GM12891 (cell line): ENCODE results near the gene PPM1D.

Experiments
- DNase-seq: peaks from one replicate; pipeline ENCODE4 v3.0.0; 2011; ENCODE audit warnings: low spot score; ENCODE audit not compliant: insufficient read length
- FAIRE-seq: peaks from 2 replicates; lab custom pipeline; 2011; peaks lifted over from hg19 to GRCh38; lab: Jason Lieb, UNC
- PAX5 ChIP-seq: IDR thresholded peaks from 2 replicates; pipeline ENCODE4 v1.6.1; 2011; ENCODE audit warnings: low read length, moderate library complexity, mild to moderate bottlenecking; ENCODE audit not compliant: insufficient read depth, severe bottlenecking
- POLR2A ChIP-seq: IDR thresholded peaks from 2 replicates; pipeline ENCODE4 v1.6.1; 2011; ENCODE audit warnings: low read depth, low read length, control low read depth
- POLR2AphosphoS5 ChIP-seq: IDR thresholded peaks from 2 replicates; pipeline ENCODE4 v1.6.1; 2011; ENCODE audit warnings: low read depth, low read length, control low read depth
- POU2F2 ChIP-seq: IDR thresholded peaks from 2 replicates; pipeline ENCODE4 v1.6.1; 2011; ENCODE audit warnings: low read depth, mild to moderate bottlenecking, control low read depth, low read length, moderate library complexity
- SPI1 ChIP-seq: IDR thresholded peaks from 2 replicates; pipeline ENCODE4 v1.6.1; 2011; ENCODE audit warnings: low read depth, low read length, control low read depth
- TAF1 ChIP-seq: IDR thresholded peaks from 2 replicates; pipeline ENCODE4 v1.6.1; 2011; ENCODE audit warnings: low read depth, low read length, control low read depth

PPM1D gene

DNA sequence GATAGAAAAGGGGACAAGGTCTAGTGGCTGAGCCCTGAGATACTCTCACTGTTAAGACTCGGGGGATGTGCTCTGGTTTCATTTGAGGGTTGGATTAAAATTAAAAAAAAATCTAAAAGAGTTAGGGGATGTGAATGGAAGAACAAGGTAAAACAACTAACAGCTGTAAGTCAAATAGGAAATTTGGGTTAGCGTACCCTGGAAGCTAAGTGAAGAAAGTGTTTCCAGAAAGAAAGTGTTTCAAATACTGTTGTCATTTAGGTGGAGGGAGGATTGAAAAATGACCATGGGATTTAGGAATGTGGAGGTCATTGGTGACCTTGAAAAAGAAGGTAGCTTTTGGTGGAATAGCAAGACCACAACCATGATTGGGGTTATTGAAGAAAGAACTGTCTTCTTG, 37.7 kb downstream of the PPM1D start:
- no peak for TF ChIP-seq TAF1
- no peak for TF ChIP-seq PAX5
- no peak for TF ChIP-seq POLR2AphosphoS5
- no peak for TF ChIP-seq POU2F2
- no peak for TF ChIP-seq POLR2A
- no peak for TF ChIP-seq SPI1
- DNase-seq (no peak), FAIRE-seq (no peak)

DNA sequence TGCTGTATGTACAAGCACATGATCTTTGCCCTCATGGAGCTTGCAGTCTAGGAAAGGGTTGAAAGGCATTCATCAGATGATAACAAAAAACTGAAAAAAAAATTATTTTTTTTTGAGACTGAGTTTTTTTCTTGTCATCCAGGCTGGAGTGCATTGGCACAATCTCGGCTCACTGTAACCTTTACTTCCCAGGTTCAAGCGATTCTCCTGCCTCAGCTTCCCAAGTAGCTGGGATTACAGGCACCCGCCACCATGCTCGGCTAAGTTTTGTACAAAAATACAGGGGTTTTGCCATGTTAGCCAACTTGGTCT, 39.0 kb downstream of the PPM1D start:
- FAIRE-seq (no peak), DNase-seq (no peak)
- TF ChIP-seq PAX5 (no peak), POU2F2 (no peak), POLR2A (no peak), POLR2AphosphoS5 (no peak), TAF1 (no peak), SPI1 (no peak)

DNA sequence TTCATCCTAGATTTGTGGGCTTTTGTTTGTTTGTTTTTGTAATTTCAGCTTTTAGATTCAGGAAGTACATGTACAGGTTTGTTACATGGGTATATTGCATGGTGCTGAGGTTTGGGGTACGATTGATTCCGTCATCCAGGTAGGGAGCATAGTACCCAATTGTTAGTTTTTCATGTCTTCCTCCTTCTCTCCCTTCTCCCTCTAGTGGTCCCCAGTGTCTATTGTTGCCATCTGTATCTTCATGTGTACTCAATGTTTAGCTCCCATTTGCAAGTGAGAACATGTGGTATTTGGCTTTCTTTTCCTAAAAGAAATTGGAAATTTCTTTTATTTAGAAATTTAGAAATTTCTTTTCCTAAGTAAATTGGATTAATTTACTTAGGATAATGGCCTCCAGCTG, 40.5 kb downstream of the PPM1D start:
- FAIRE-seq (no peak), DNase-seq (no peak)
- TF ChIP-seq PAX5, result no peak
- no peak for TF ChIP-seq SPI1
- no peak for TF ChIP-seq TAF1
- no peak for TF ChIP-seq POLR2A
- TF ChIP-seq POU2F2, result no peak
- TF ChIP-seq POLR2AphosphoS5, result no peak

DNA sequence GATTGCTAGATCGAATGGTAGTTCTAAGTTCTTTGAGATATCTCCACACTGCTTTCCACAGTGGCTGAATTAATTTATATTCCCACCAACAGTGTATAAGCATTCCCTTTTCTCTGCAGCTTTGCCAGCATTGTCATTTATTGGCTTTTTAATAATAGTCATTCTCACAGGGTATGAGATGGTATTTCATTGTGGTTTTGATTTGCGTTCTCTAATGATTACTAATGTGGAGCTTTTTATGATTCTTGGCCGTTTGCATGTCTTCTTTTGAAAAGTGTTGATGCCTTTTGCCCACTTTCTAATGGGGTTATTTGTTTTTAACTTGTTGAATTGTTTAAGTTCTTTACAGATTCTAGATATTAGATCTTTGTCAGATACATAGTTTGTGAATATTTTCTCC, 41.1 kb downstream of the PPM1D start:
- TF ChIP-seq PAX5 (no peak), POLR2AphosphoS5 (no peak), POLR2A (no peak), POU2F2 (no peak), SPI1 (no peak), TAF1 (no peak)
- FAIRE-seq, result no peak
- no peak for DNase-seq

DNA sequence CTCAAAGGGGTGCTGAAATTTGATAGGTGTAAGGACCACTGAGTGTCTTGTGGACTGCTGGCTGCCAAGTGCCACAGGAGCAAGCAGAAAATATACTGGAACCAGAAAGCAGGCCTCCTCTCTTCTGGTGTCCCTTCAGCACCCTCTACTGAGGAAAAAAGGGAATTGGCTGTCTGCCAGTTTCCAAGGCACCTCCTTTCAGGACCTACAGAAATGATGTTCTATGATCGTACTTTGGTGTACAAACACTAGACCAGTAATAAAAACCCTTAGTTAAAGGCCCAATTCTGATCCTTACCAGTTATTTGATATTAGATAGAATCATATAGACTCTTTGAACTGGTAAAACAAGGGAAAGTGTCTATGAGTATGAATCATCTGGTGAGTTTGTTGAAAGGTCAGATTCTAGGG, 41.8 kb downstream of the PPM1D start:
- FAIRE-seq (no peak), DNase-seq (peak; percentile 24)
- no peak for TF ChIP-seq POLR2AphosphoS5
- TF ChIP-seq PAX5, result no peak
- TF ChIP-seq TAF1, result no peak
- no peak for TF ChIP-seq SPI1
- TF ChIP-seq POU2F2, result no peak
- no peak for TF ChIP-seq POLR2A

DNA sequence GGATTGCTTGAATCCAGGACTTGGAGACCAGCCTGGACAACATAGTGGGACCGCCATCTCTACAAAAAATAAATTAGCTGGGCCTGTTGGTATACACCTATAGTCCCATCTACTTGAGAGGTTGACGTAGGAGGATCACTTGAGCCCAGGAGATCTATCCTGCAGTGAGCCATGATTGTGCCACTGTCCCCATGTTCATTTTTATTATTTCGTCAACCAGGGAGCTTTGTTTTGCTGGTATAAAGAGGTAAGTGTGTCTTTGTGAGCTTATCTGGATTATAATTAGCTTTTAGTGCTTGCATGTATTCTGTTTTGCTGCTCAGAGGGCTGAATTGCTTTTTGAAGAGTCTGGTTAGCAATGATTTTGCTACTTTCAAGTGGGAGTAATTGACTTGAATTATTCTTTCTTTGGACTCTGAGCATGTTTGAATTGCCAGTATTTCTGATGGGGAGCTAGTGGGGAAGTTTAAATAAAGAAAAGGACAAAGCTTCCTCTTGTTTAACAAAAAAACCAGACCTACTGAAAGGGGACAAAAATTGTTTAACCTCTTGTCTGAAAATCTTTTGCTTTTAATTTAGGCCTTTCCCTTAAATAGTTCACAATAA, 46.0 kb downstream of the PPM1D start:
- DNase-seq, result no peak
- TF ChIP-seq POLR2A, result no peak
- no peak for FAIRE-seq

DNA sequence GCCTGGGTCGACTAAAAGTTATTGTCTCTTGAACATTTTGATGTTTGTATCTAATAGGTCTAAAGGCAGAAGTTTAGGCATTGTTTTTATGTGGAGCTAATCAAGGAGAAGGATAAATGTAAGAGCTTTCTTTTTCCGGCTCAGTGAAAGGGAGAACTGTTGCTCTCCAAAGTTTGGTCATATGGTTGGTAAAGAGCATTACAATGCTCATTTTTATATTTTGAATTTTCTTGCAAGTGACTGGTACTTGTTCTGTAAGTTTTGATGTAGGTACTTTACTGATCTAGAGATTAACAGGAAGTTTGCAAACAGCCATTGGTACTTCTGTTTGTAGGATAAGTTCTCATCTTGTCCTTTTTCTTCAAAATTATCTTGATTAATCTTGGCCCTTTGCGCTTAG, 46.7 kb downstream of the PPM1D start:
- FAIRE-seq (no peak), DNase-seq (no peak)
- TF ChIP-seq SPI1 (no peak), POLR2A (no peak), POLR2AphosphoS5 (no peak), PAX5 (no peak), POU2F2 (no peak), TAF1 (no peak)

DNA sequence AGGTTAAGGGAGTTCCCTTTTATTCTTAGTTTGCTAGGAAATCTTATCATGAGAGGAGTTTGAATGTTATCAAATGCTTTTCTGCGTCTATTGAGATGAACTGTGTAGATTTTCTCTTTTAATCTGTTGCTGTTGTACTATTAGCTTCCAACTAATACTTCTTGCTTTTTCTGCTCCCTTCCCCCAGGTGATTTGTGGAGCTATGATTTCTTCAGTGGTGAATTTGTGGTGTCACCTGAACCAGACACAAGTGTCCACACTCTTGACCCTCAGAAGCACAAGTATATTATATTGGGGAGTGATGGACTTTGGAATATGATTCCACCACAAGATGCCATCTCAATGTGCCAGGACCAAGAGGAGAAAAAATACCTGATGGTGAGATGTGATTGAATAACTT, 47.7 kb downstream of the PPM1D start:
- FAIRE-seq, result no peak
- no peak for TF ChIP-seq PAX5
- TF ChIP-seq POLR2AphosphoS5, result no peak
- no peak for DNase-seq

DNA sequence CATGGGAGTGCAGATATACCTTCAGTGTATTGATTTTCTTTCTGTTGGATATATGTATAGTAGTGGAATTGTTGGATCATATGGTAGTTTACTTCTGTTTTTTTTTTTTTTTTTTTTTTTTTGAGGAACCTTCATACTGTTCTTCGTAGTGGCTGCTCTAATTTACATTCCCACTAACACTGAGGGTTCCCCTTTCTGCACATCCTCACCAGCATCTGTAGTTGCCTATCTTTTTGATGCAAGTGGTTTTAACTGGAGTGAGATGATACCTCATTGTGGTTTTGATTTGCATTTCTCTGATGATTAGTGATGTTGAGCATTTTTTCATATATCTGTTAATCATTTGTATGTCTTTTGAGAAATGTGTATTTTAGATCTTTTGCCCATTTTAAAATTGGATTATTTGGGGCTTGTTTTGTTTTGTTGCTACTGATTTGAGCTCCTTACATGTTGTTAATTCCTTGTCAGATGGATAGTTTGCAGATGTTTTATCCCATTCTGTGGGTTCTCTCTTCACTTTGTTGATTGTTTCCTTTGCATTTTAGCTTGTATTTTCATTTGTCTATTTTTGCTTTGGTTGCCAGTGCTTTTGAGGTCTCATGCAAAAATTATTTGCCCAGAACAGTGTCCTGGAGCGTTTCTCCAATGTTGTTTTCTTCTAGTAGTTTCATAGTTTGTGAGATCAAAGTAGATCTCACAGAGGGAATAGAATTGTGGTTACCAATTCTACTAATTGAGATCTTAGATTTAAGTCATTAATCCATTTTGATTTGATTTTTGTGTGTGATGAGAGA, 52.7 kb downstream of the PPM1D start:
- DNase-seq, result no peak
- no peak for TF ChIP-seq PAX5
- TF ChIP-seq POLR2AphosphoS5, result no peak
- TF ChIP-seq SPI1, result peak; percentile 56
- FAIRE-seq, result no peak

DNA sequence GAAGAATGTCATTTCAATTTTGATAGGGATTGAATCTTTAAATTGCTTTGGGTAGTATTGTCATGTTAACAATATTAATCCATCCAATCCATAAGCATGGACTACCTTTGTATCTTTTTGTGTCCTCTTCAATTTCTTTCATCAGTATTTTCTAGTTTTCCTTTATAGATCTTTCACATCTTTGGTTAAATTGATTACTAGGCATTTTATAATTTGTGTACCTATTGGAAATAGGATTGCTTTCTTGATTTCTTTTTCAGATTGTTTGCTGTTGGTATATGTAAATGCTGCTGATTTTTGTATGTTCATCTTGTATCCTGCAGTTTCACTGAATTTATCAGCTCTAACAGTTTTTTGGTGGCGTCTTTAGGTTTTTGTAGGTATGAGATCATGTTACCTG, 53.6 kb downstream of the PPM1D start:
- TF ChIP-seq PAX5 (no peak), POLR2AphosphoS5 (no peak), TAF1 (no peak), POLR2A (no peak), POU2F2 (no peak), SPI1 (no peak)
- FAIRE-seq, result no peak

DNA sequence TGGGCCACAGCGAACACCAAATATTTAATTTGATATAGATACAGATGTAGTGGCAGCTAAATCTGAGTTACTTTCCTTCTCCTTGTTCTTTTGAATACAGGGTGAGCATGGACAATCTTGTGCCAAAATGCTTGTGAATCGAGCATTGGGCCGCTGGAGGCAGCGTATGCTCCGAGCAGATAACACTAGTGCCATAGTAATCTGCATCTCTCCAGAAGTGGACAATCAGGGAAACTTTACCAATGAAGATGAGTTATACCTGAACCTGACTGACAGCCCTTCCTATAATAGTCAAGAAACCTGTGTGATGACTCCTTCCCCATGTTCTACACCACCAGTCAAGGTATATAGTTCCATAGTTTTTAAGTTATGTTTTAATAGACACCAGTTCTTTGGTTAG, 56.5 kb downstream of the PPM1D start:
- no peak for FAIRE-seq
- TF ChIP-seq POU2F2, result no peak
- no peak for TF ChIP-seq POLR2A
- no peak for TF ChIP-seq POLR2AphosphoS5
- no peak for TF ChIP-seq TAF1
- no peak for TF ChIP-seq SPI1
- no peak for TF ChIP-seq PAX5
- no peak for DNase-seq

More for the DNA sequence above, 53.6 kb downstream of the PPM1D start:
- no peak for DNase-seq
